ENCODE results near the gene SRPK2.

- TF ChIP-seq ZNF671 (CRISPR knock-in tag; IDR thresholded peaks at IDR 0.05) (no peak), GABPB1 (CRISPR knock-in tag; IDR thresholded peaks at IDR 0.05) (no peak), CTCF (IDR thresholded peaks at IDR 0.05) (no peak), PRDM15 (CRISPR knock-in tag; IDR thresholded peaks at IDR 0.05) (no peak), USF2 (CRISPR knock-in tag; IDR thresholded peaks at IDR 0.05) (no peak), MAX (CRISPR knock-in tag; IDR thresholded peaks at IDR 0.05) (no peak), CBFB (CRISPR knock-in tag; IDR thresholded peaks at IDR 0.05; ENCODE audit: low read depth) (no peak)
Measured at GRCh38 chr7:105316578-105317344, 72.0 kb downstream of the SRPK2 start.
